BLaER1 (cell line): ENCODE results near the gene HOXB4.

ENCODE experiments used
- H3K27ac ChIP-seq: shearing (Covaris generic); formaldehyde crosslinking; 2 replicates; pipeline ENCODE4 v1.8.1; 2022
- H3K27me3 ChIP-seq: shearing (Covaris generic); formaldehyde crosslinking; 2 replicates; pipeline ENCODE4 v1.8.1; 2022
- H3K36me3 ChIP-seq: shearing (Covaris generic); formaldehyde crosslinking; 2 replicates; pipeline ENCODE4 v1.8.1; 2022
- H3K4me1 ChIP-seq: shearing (Covaris generic); formaldehyde crosslinking; 2 replicates; pipeline ENCODE4 v1.8.1; 2022
- H3K4me2 ChIP-seq: shearing (Covaris generic); formaldehyde crosslinking; 2 replicates; pipeline ENCODE4 v1.8.1; 2022
- H3K4me3 ChIP-seq: shearing (Covaris generic); formaldehyde crosslinking; 2 replicates; pipeline ENCODE4 v1.8.1; 2022
- H3K9ac ChIP-seq: shearing (Covaris generic); formaldehyde crosslinking; 2 replicates; pipeline ENCODE4 v1.8.1; 2022
- H3K9me3 ChIP-seq: shearing (Covaris generic); formaldehyde crosslinking; 2 replicates; pipeline ENCODE4 v1.8.1; 2022
- H4K20me1 ChIP-seq: shearing (Covaris generic); formaldehyde crosslinking; 2 replicates; pipeline ENCODE4 v1.8.1; 2022
- Cebpa-rat ChIP-seq: shearing (Covaris generic); IDR thresholded peaks from 2 replicates; pipeline ENCODE4 v1.8.1; 2022

The HOXB4 gene

DNA sequence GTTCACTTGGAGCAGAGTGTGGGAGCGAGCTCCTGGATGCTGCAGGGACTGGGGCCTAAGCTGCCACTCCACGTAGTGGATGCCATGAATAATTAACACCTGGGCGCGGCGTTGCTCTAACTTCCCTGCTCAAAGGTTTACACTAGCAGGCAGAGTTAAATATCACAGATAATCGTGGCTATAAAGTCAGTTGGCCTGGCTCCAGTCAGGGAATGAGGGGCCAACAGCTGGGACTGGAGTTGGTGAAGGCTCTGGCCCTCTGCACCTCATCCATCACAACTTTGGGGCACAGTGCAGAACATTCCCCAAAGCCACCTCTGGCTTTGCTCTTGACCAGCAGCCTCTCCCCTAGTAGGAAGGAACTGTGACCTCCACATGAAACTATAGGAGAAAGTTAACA, 10.9 kb downstream of the HOXB4 start:
- H3K27ac ChIP-seq: no peak overlapping the region
- no peak overlapping the region for H3K4me2 ChIP-seq
- peaks cover 99% of the 10 kb centered on the region for H3K27me3 ChIP-seq
- H3K9ac ChIP-seq: no peak overlapping the region
- no peaks in the 10 kb centered on the region for H3K9me3 ChIP-seq
- H3K36me3 ChIP-seq: no peaks in the 10 kb centered on the region
- no peak for TF ChIP-seq Cebpa-rat
- no peak overlapping the region for H3K4me3 ChIP-seq
- H4K20me1 ChIP-seq: peaks cover 88% of the 10 kb centered on the region
- H3K4me1 ChIP-seq: no peaks in the 10 kb centered on the region

DNA sequence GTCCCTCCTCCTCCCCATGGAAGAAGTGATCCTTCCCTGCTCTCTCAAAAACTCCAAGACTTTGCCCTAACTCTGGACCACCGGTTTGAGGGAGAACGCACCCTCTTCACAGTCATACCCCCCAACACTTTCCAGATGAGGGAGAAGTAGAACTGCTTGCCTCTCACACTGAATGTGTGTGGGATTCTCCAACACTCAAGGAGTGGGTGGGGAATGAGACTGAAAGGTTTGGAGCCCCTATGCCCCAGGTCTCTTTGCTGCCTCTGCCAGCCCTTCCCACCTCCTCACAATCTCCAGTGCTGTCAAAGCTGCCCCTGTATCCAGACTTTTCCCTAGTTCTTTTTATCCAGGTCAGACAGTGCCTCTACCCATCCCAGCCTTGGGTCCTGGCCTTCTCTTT, 11.4 kb downstream of the HOXB4 start:
- Histone ChIP-seq H4K20me1 (peaks cover 83% of the 10 kb centered on the region), H3K4me2 (no peak overlapping the region), H3K36me3 (no peaks in the 10 kb centered on the region), H3K4me3 (no peak overlapping the region), H3K9me3 (no peaks in the 10 kb centered on the region), H3K27ac (no peak overlapping the region), H3K4me1 (no peaks in the 10 kb centered on the region), H3K9ac (no peak overlapping the region), H3K27me3 (peaks cover 99% of the 10 kb centered on the region)
- no peak for TF ChIP-seq Cebpa-rat

DNA sequence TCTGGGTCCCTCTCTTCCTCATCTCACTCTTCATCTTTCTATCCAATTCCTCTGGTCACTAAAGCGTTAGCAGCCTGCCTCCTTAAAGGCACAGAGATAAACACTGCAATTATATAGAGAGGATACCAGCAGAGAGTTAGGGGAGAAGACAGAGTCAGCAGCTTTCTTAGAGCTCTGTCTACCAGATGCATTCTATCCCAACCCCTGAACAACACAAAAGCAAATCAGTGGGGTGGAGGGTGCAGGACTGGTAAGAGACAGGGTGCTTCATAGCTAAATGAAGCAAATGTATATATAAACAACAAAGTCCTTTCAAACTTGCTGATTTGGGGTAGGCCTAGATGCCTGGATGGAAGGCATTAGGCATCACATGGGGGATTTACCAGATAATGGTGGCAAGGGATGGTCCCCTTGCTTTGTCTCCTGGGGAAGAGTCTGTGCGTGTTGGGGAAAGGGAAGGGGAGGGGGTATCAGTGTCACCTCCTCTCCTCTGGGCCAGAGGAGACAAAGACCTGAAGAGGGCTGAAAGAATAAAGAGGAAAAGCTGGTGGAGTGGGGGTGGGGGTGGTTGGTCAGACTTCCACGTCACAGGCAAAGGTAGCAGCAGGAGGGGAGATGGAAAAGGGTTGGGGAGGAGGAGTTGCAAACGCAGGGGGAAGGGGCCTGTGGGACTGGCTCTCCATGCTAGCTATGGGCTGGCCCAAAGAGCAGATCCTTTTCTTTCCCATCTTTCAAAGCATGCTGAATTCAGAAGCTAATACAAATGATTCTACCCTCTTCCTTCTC, 12.0 kb downstream of the HOXB4 start:
- Histone ChIP-seq H3K27ac (no peak overlapping the region), H3K4me3 (no peak overlapping the region), H3K4me1 (no peaks in the 10 kb centered on the region), H3K9ac (no peak overlapping the region), H3K4me2 (no peak overlapping the region), H4K20me1 (peaks cover 77% of the 10 kb centered on the region), H3K36me3 (no peaks in the 10 kb centered on the region), H3K27me3 (peaks cover 99% of the 10 kb centered on the region), H3K9me3 (no peaks in the 10 kb centered on the region)
- no peak for TF ChIP-seq Cebpa-rat

DNA sequence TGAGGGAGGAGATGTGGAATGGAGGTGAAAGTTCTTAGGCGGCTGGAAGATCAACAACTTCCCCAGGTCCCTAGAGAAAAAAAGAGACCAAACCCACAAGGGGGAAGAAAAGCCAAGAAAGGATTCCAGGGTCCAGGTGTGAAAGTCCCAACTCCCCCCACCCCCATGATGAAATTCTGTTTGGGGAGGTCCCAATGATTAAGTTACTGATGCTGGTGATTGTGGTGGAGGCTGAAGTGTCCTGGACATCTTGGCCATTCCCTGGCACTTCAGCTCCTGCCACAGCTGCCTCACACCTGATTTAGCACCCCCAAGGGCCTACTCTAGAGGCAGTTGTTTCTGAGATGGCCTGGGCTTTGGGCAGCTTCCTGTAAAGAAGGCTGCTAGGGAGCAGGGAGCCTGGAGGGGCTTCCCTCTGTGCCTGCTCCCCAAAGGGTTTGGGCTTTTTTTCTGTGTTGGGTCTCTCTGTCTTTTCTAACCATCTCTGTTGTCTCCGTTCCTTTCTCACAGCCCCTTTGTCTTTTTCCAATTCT, 13.1 kb downstream of the HOXB4 start:
- Histone ChIP-seq H3K4me2 (no peak overlapping the region), H3K9me3 (no peaks in the 10 kb centered on the region), H3K9ac (no peak overlapping the region), H3K27ac (no peak overlapping the region), H3K36me3 (no peaks in the 10 kb centered on the region), H4K20me1 (peaks cover 74% of the 10 kb centered on the region), H3K4me1 (no peaks in the 10 kb centered on the region), H3K27me3 (peaks cover 99% of the 10 kb centered on the region), H3K4me3 (no peak overlapping the region)
- TF ChIP-seq Cebpa-rat: no peak

DNA sequence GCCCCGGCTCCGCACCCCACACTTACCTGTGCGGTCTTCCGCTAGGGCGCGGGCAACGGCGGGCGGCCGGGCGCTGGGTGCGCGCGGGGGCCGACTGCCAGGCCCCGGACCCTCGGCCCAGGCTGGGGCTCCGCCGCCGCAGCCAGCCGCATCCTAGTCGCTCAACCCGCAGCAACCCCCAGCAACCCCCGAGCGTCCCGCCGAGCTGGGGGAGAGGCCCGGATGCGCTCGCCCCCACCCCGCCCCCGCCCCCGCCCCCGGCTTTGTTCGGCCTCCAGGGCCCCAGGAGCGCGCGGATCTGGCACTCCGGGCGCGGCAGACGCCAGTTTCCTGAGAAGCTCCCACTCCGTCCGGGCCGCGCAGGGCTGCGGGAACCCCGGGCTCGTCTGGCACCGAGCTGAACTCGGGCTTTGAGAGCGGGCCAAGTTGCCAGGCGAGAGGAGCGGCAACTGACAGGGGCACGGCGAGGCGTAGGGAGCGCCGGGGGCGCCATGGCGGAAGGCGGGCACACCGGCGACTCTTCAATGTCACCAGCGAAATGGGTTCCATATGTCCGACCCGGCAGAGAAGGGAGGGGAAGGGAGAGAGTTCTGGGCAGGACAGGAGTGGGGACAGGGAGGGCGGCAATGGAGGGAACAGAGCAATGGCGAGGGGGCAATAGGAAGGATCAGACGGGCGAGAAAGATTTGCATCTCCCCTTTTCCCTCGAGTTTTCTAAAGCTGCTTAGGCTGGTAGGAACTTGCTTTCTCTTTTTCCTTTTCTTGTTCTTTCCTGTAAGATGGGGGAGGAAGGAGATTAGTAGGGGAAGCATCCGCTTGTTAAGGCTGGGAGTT, 13.7 kb downstream of the HOXB4 start:
- TF ChIP-seq Cebpa-rat: no peak
- Histone ChIP-seq H3K4me1 (no peaks in the 10 kb centered on the region), H3K9ac (no peak overlapping the region), H3K36me3 (no peaks in the 10 kb centered on the region), H3K4me2 (no peak overlapping the region), H3K27me3 (peaks cover 99% of the 10 kb centered on the region), H4K20me1 (peaks cover 75% of the 10 kb centered on the region; the same call in 1 of the 2 replicates), H3K4me3 (no peak overlapping the region), H3K27ac (no peak overlapping the region), H3K9me3 (no peaks in the 10 kb centered on the region)

DNA sequence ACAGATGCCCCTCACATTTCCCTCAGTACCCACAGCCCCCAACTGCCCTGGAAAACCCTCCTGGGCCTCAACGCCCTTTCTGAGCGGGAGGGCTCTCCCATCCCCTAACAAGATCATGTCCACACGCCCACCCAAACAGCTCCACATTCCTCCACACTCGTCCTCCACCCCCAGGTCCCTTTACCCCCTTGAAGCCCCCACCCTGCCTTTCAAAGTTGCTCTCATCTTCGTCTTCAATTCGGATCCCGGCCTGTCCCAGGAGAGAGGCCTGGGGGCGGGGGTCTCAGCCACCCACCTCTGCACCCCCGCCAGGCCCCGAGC, 14.3 kb downstream of the HOXB4 start:
- no peak overlapping the region for H3K4me2 ChIP-seq
- peaks cover 76% of the 10 kb centered on the region; the same call in 1 of the 2 replicates for H4K20me1 ChIP-seq
- no peak overlapping the region for H3K9ac ChIP-seq
- H3K4me1 ChIP-seq: no peaks in the 10 kb centered on the region
- no peak overlapping the region for H3K4me3 ChIP-seq
- H3K9me3 ChIP-seq: no peaks in the 10 kb centered on the region
- no peak overlapping the region for H3K27ac ChIP-seq
- no peak for TF ChIP-seq Cebpa-rat
- no peaks in the 10 kb centered on the region for H3K36me3 ChIP-seq
- peaks cover 99% of the 10 kb centered on the region for H3K27me3 ChIP-seq

DNA sequence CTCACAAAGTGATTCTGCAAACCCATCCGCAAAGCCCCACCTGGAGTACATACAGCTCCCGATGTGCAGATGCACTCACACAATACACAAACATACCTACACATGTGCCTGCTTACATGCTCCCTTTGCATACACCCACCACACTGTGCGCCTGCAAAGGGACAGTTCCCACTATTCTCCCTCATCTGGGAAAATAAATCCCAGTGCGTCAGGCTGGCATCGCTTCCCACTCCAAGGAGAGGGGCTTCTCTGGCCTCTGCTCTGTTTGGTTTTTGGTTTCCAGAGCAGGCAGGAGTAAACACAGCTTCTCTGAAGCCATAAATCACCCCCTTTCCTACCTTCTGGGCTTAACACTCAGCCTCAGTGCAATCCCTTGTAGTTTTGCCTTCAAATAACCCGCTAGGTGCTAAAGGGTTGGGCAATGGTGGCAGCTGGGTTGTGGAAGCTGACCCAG, 14.7 kb downstream of the HOXB4 start:
- Histone ChIP-seq H3K9ac (no peak overlapping the region), H3K9me3 (no peaks in the 10 kb centered on the region), H4K20me1 (peaks cover 76% of the 10 kb centered on the region; the same call in 1 of the 2 replicates), H3K36me3 (no peaks in the 10 kb centered on the region), H3K27ac (no peak overlapping the region), H3K4me2 (no peak overlapping the region), H3K4me3 (no peak overlapping the region), H3K27me3 (peaks cover 99% of the 10 kb centered on the region), H3K4me1 (no peaks in the 10 kb centered on the region)
- TF ChIP-seq Cebpa-rat: no peak

GRCh38 chr17:48562934-48563333, 15.2 kb downstream of the HOXB4 start:
- H3K27me3 ChIP-seq: peaks cover 99% of the 10 kb centered on the region
- H3K27ac ChIP-seq: no peak overlapping the region
- H3K36me3 ChIP-seq: no peaks in the 10 kb centered on the region
- no peak overlapping the region for H3K4me3 ChIP-seq
- no peaks in the 10 kb centered on the region for H3K4me1 ChIP-seq
- H4K20me1 ChIP-seq: peaks cover 76% of the 10 kb centered on the region; the same call in 1 of the 2 replicates
- no peak for TF ChIP-seq Cebpa-rat
- no peaks in the 10 kb centered on the region for H3K9me3 ChIP-seq
- no peak overlapping the region for H3K9ac ChIP-seq
- H3K4me2 ChIP-seq: no peak overlapping the region

DNA sequence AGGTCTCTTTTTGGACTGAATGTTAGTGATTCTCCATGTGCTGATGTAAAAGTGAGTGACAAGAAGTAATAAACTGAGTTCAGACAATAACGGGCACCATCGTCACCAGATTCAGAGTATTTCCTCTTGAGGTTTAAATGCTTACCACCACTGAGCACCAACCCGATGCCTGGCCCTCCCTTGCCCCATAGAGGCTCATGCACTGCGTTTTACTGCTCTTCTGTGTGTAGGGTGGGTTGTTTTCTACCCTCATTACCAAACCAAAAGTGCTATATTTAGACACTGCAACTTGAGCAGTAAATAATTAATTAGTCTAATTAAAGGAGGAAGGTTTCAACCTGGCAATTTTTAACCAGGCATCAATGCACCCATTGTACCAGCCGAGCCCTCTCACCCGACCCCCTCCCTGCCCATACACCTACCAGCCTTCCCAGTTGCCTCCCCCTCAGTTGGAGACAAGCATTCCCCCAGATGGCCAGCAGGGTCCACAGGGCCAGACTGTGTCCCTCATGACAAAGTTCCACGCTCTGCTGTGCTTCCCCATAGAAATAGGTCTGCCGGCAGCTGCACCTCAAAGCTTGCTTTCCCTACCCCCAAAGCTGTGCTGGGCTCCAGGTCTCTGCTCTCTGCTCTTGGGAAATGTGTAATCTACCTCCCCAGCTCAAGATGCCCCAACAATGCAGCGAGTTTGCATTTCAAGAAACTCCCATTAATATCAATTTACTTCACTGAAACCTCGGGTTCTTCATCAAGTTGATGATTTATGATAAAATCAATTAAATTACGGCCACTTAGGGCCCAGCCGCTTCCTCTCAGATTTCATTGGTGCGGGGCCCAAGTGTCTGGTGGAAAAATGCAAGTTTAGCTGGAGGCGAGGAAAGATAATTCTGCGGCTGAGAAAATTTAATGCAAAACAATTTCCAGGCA, 16.0 kb downstream of the HOXB4 start:
- Histone ChIP-seq H3K4me1 (no peaks in the 10 kb centered on the region), H3K27ac (no peak overlapping the region), H3K9me3 (no peaks in the 10 kb centered on the region), H3K36me3 (no peaks in the 10 kb centered on the region), H3K4me2 (no peak overlapping the region), H3K4me3 (no peak overlapping the region), H3K27me3 (peaks cover 99% of the 10 kb centered on the region), H3K9ac (no peak overlapping the region), H4K20me1 (peaks cover 76% of the 10 kb centered on the region; the same call in 1 of the 2 replicates)
- no peak for TF ChIP-seq Cebpa-rat
